HEK293 (cell line): Measurements from ENCODE around the gene ATXN7.

ENCODE experiments used
- CTCF ChIA-PET: fragments of 350-600 bp; formaldehyde crosslinking; extraction: SDS; loops from one replicate; lab custom pipeline; 2021; ENCODE audit warnings: antibody characterized with exemption; lab: Yijun Ruan, JAX
- POLR2A ChIA-PET: fragments of 300-600 bp; formaldehyde crosslinking; extraction: SDS; loops from one replicate; lab custom pipeline; 2020; ENCODE audit warnings: antibody characterized with exemption, inconsistent platforms; lab: Yijun Ruan, JAX
- H3K27ac ChIP-seq: fragments of 200-500 bp; sonication (Bioruptor generic); 2 replicates; pipeline ENCODE4 v1.5.1; 2014; ENCODE audit warnings: low read depth, low read length, control low read depth, inconsistent platforms; ENCODE audit errors: extremely low read depth
- H3K36me3 ChIP-seq, 2 experiments: fragments of 200-500 bp in 1 of 2; sonication (Bioruptor generic) in 1 of 2; 1 replicate in 1 of 2; 2 replicates in 1 of 2; pipeline ENCODE4 v1.5.1; 2014 to 2017; ENCODE audit warnings: inconsistent platforms in 2 of 2, low read length in 2 of 2; ENCODE audit not compliant: control insufficient read depth in 2 of 2, insufficient read depth in 1 of 2
- H3K4me1 ChIP-seq: fragments of 200-500 bp; sonication (Bioruptor generic); 2 replicates; pipeline ENCODE4 v1.5.1; 2014; ENCODE audit warnings: mild to moderate bottlenecking, low read length, inconsistent platforms; ENCODE audit not compliant: control insufficient read depth, insufficient read depth
- H3K4me3 ChIP-seq: 2 replicates; pipeline ENCODE4 v1.5.1; 2011; ENCODE audit warnings: low read depth, mild to moderate bottlenecking, control low read depth, low read length, moderate library complexity
- H3K9me3 ChIP-seq: fragments of 200-500 bp; sonication (Bioruptor generic); 2 replicates; pipeline ENCODE4 v1.5.1; 2014; ENCODE audit warnings: low read depth, low read length, inconsistent platforms; ENCODE audit not compliant: control insufficient read depth, insufficient read depth
- FEZF1 ChIP-seq: fragments of 450-650 bp; formaldehyde crosslinking; IDR thresholded peaks from 2 replicates; pipeline ENCODE4 v1.5.1; 2016; ENCODE audit warnings: missing biosample characterization, missing genetic modification characterization
- GLI2 ChIP-seq: fragments of 450-650 bp; formaldehyde crosslinking; IDR thresholded peaks from 2 replicates; pipeline ENCODE4; 2017; ENCODE audit warnings: missing biosample characterization, missing genetic modification characterization, low read depth, borderline replicate concordance
- MEIS1 ChIP-seq: sonication (generic); formaldehyde crosslinking; IDR thresholded peaks from 2 replicates; pipeline ENCODE4 v1.8.1; 2022; ENCODE audit warnings: missing genetic modification reagents, mild to moderate bottlenecking, borderline replicate concordance
- OVOL3 ChIP-seq: fragments of 450-650 bp; formaldehyde crosslinking; IDR thresholded peaks from 2 replicates; pipeline ENCODE4 v1.5.1; 2016; ENCODE audit warnings: missing biosample characterization, missing genetic modification characterization
- PATZ1 ChIP-seq: fragments of 450-650 bp; formaldehyde crosslinking; IDR thresholded peaks from 2 replicates; pipeline ENCODE4 v1.5.1; 2016; ENCODE audit warnings: missing biosample characterization, missing genetic modification characterization
- SCRT2 ChIP-seq: fragments of 450-650 bp; formaldehyde crosslinking; IDR thresholded peaks from 2 replicates; pipeline ENCODE4 v1.5.1; 2016; ENCODE audit warnings: missing biosample characterization, missing genetic modification characterization
- ZBTB21 ChIP-seq: fragments of 450-650 bp; formaldehyde crosslinking; IDR thresholded peaks from 2 replicates; pipeline ENCODE4 v1.5.1; 2017; ENCODE audit warnings: missing biosample characterization, missing genetic modification characterization
- ZFHX2 ChIP-seq: fragments of 450-650 bp; formaldehyde crosslinking; conservative IDR thresholded peaks from 2 replicates; pipeline ENCODE4 v1.5.1; 2016; ENCODE audit warnings: missing biosample characterization, missing genetic modification characterization
- ZFP37 ChIP-seq: fragments of 450-650 bp; formaldehyde crosslinking; IDR thresholded peaks from 2 replicates; pipeline ENCODE4 v1.5.1; 2016; ENCODE audit warnings: missing biosample characterization, missing genetic modification characterization
- ZIC2 ChIP-seq: fragments of 450-650 bp; formaldehyde crosslinking; IDR thresholded peaks from 2 replicates; pipeline ENCODE4 v1.5.1; 2016; ENCODE audit warnings: missing biosample characterization, missing genetic modification characterization
- ZNF121 ChIP-seq: fragments of 450-650 bp; formaldehyde crosslinking; IDR thresholded peaks from 2 replicates; pipeline ENCODE4 v1.5.1; 2016; ENCODE audit warnings: missing biosample characterization, missing genetic modification characterization
- ZNF138 ChIP-seq: fragments of 450-650 bp; formaldehyde crosslinking; IDR thresholded peaks from 2 replicates; pipeline ENCODE4 v1.5.1; 2016; ENCODE audit warnings: missing biosample characterization, missing genetic modification characterization, borderline replicate concordance
- ZNF155 ChIP-seq: fragments of 450-650 bp; formaldehyde crosslinking; IDR thresholded peaks from 2 replicates; pipeline ENCODE4 v1.5.1; 2016; ENCODE audit warnings: missing biosample characterization, missing genetic modification characterization
- ZNF175 ChIP-seq: fragments of 450-650 bp; formaldehyde crosslinking; IDR thresholded peaks from 2 replicates; pipeline ENCODE4 v1.5.1; 2016; ENCODE audit warnings: missing biosample characterization, missing genetic modification characterization
- ZNF2 ChIP-seq: fragments of 450-650 bp; formaldehyde crosslinking; IDR thresholded peaks from 2 replicates; pipeline ENCODE4 v1.5.1; 2016; ENCODE audit warnings: missing biosample characterization, missing genetic modification characterization
- ZNF26 ChIP-seq: fragments of 450-650 bp; formaldehyde crosslinking; IDR thresholded peaks from 2 replicates; pipeline ENCODE4 v1.5.1; 2016; ENCODE audit warnings: missing biosample characterization, missing genetic modification characterization
- ZNF354C ChIP-seq: fragments of 450-650 bp; formaldehyde crosslinking; IDR thresholded peaks from 2 replicates; pipeline ENCODE4 v1.5.1; 2016; ENCODE audit warnings: missing biosample characterization, missing genetic modification characterization, low read depth, borderline replicate concordance
- ZNF398 ChIP-seq: fragments of 450-650 bp; formaldehyde crosslinking; IDR thresholded peaks from 2 replicates; pipeline ENCODE4 v1.5.1; 2017; ENCODE audit warnings: missing biosample characterization, missing genetic modification characterization
- ZNF585B ChIP-seq: fragments of 450-650 bp; formaldehyde crosslinking; IDR thresholded peaks from 2 replicates; pipeline ENCODE4 v1.5.1; 2016; ENCODE audit warnings: missing biosample characterization, missing genetic modification characterization
- ZNF600 ChIP-seq: fragments of 450-650 bp; formaldehyde crosslinking; IDR thresholded peaks from 2 replicates; pipeline ENCODE4 v1.5.1; 2016; ENCODE audit warnings: missing biosample characterization, missing genetic modification characterization
- ZNF626 ChIP-seq: fragments of 450-650 bp; sonication (Bioruptor Pico); formaldehyde crosslinking; IDR thresholded peaks from 2 replicates; pipeline ENCODE4 v1.5.1; 2018; ENCODE audit warnings: missing biosample characterization, missing genetic modification characterization, inconsistent platforms
- ZNF639 ChIP-seq: fragments of 450-650 bp; formaldehyde crosslinking; IDR thresholded peaks from 2 replicates; pipeline ENCODE4 v1.5.1; 2016; ENCODE audit warnings: missing biosample characterization, missing genetic modification characterization
- ZNF707 ChIP-seq: fragments of 450-650 bp; formaldehyde crosslinking; IDR thresholded peaks from 2 replicates; pipeline ENCODE4 v1.5.1; 2016; ENCODE audit warnings: missing biosample characterization, missing genetic modification characterization
- ZNF768 ChIP-seq: fragments of 450-650 bp; formaldehyde crosslinking; IDR thresholded peaks from 2 replicates; pipeline ENCODE4 v1.5.1; 2018; ENCODE audit warnings: missing biosample characterization, mild to moderate bottlenecking, missing genetic modification characterization
- TF ChIP-seq, protein P1 (sequence below): fragments of 450-650 bp; IDR thresholded peaks from 2 replicates; pipeline ENCODE4 v1.5.1; 2018; ENCODE audit warnings: missing biosample characterization, missing genetic modification characterization

Gene ATXN7

DNA sequence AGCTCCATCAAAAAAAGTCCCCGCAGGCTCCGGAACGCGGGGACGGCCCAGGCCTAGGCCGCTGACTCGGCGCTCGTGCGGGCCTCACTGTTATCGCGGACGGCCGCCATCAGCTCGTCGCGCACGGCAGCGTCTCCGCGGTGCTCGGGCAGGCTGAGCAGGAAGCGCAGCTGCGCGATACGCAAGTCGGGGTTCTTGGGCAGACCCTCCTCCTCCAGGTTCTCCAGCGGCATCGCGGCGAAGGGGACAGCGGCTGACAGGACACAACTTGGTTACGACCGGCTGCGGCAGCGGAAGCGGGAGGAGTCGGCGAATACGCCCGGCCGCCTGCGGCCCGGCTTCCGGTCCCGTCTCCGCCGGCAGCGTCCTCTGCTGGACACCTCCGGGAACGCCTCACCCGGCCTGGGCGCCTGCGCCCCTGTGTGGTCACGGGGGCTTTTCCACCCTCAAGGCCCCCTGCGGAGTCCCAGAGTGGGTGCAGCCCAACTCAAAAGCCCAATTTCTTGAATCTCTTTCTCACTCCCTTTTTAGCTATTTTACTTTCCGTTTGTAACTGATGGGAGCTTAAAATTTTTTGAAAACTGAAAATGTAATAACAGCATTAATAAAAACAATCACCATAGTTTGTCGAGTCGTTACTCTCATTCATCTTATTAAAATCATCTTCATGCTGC, 159.7 kb downstream of the ATXN7 start, which contains the start of gene PSMD6 (continued):
- TF ChIP-seq ZNF354C (no peak), ZIC2 (peak; percentile 25; the same call in 1 of the 2 replicates), PATZ1 (tag by site-specific recombination) (peak; percentile 77), ZNF768 (tag by site-specific recombination) (no peak; the same call in 1 of the 2 replicates), ZNF155 (no peak)

DNA sequence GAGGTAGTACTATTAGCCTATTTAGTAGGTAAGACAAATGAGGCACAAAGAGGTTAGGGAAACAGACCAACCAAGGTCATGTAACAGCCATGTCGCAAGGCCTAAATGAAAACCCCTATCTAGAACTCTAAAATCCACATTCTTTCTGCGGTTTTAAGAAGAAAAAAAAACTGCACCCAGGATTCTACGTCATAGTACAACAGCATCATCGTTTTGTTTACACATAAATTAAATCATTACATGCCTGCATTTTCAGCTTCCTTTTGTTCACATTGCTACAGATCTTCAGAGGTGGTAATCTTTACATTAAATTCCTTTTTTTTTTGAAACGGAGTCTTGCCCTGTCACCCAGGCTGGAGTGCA, 160.2 kb downstream of the ATXN7 start:
- CTCF ChIA-PET, result interaction anchor here (0.6 to 1.9 kb wide), 25 partner anchors 13 to 466 kb away, joined by 3 to 7 read pairs (median 3); no protein-coding TSS in a partner anchor
- POLR2A ChIA-PET, result no interaction called here
- Histone ChIP-seq H3K36me3 (peaks cover 17 to 33% of the 10 kb centered on the region in 2 experiments), H3K4me1 (peaks cover 2% of the 10 kb centered on the region; the same call in 1 of the 2 replicates), H3K27ac (no peak overlapping the region), H3K4me3 (no peak overlapping the region), H3K9me3 (no peaks in the 10 kb centered on the region)
- no peak for TF ChIP-seq ZFHX2 (tag by site-specific recombination)
- TF ChIP-seq ZNF600 (tag by site-specific recombination), result no peak
- TF ChIP-seq ZNF639, result no peak
- TF ChIP-seq ZNF585B, result no peak
- TF ChIP-seq ZNF707 (tag by site-specific recombination), result no peak
- TF ChIP-seq ZNF2, result no peak

DNA sequence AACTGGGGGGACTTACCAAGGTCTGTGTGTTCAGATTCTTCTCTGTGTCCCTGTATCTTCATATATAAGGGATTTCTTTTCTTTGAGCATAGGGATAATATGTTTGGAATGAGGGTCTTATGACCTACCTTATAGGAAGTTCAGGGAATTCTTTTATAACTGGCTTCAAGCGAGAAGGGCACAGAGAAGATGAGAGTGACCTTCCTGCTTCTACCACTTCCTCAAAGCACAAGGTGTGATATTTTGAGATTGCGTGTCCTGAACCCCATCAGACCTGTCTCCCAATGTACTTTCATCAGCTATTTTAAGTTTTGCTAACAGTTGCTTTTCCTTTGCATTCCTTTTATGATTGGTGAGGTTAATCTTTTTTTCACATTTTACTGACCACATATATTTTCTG, 162.7 kb downstream of the ATXN7 start:
- no peaks in the 10 kb centered on the region for H3K9me3 ChIP-seq
- peaks cover 6 to 9% of the 10 kb centered on the region in 2 experiments; a peak in 2 of 3 replicates for H3K36me3 ChIP-seq
- ChIA-PET POLR2A (no interaction called here), CTCF (interaction anchor here (0.5 to 1.4 kb wide), 5 partner anchors 64 to 460 kb away, joined by 3 to 4 read pairs (median 3); no protein-coding TSS in a partner anchor)
- no peak overlapping the region for H3K4me3 ChIP-seq
- no peak overlapping the region for H3K27ac ChIP-seq
- H3K4me1 ChIP-seq, result peaks cover 2% of the 10 kb centered on the region; the same call in 1 of the 2 replicates
- TF ChIP-seq, protein P1, sequence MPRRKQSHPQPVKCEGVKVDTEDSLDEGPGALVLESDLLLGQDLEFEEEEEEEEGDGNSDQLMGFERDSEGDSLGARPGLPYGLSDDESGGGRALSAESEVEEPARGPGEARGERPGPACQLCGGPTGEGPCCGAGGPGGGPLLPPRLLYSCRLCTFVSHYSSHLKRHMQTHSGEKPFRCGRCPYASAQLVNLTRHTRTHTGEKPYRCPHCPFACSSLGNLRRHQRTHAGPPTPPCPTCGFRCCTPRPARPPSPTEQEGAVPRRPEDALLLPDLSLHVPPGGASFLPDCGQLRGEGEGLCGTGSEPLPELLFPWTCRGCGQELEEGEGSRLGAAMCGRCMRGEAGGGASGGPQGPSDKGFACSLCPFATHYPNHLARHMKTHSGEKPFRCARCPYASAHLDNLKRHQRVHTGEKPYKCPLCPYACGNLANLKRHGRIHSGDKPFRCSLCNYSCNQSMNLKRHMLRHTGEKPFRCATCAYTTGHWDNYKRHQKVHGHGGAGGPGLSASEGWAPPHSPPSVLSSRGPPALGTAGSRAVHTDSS (tag by site-specific recombination), result no peak
- TF ChIP-seq OVOL3 (tag by site-specific recombination), result no peak
- no peak for TF ChIP-seq ZNF175 (tag by site-specific recombination)
- no peak for TF ChIP-seq ZNF138
- no peak for TF ChIP-seq MEIS1 (CRISPR knock-in tag)
- no peak for TF ChIP-seq GLI2 (tag by site-specific recombination)
- no peak for TF ChIP-seq ZBTB21 (tag by site-specific recombination)
- TF ChIP-seq SCRT2 (tag by site-specific recombination), result no peak
- TF ChIP-seq ZNF121 (tag by site-specific recombination), result no peak
- TF ChIP-seq ZNF626 (tag by site-specific recombination), result no peak
- TF ChIP-seq FEZF1 (tag by site-specific recombination), result no peak
- no peak for TF ChIP-seq ZNF398
- no peak for TF ChIP-seq ZNF26 (tag by site-specific recombination)
- no peak for TF ChIP-seq ZFP37
